Sigmoid colon (tissue), 4 donors: ENCODE data around the gene DIMT1.

Experiments used
- CTCF ChIP-seq, 4 experiments: fragments of 450-650 bp in 3 of 4; fragments of 200-600 bp in 1 of 4; IDR thresholded peaks; one replicate each; pipeline ENCODE4 v1.5.1; 2016 to 2019; ENCODE audit warnings: antibody characterized with exemption in 4 of 4, mild to moderate bottlenecking in 3 of 4, moderate library complexity in 2 of 4
- POLR2A ChIP-seq, 2 donors: fragments of 450-650 bp; IDR thresholded peaks; one replicate each; pipeline ENCODE4 v1.6.1; 2016; ENCODE audit warnings: antibody characterized with exemption in 2 of 2, mild to moderate bottlenecking in 2 of 2, moderate library complexity in 2 of 2
- POLR2AphosphoS5 ChIP-seq, 4 donors: sonication (generic); formaldehyde crosslinking; IDR thresholded peaks; one replicate each; pipeline ENCODE4 v1.6.1; 2017; ENCODE audit warnings: antibody characterized with exemption in 4 of 4

- TF ChIP-seq POLR2AphosphoS5 (IDR thresholded peaks at IDR 0.05) (peak; percentile 75 to 94 (median 86)), POLR2A (IDR thresholded peaks at IDR 0.05) (peak; percentile 47 to 55), CTCF (IDR thresholded peaks at IDR 0.05) (no peak)
Observed at GRCh38 chr5:62403411-62404250, at the start of gene DIMT1.
